ENCODE results near the gene CACNA1A. TPM values are rescaled to one million over a fixed set of nuclear protein-coding genes. Genes with fewer than 3 reads are reported as not detected.

CACNA1A gene
- polyA plus RNA-seq, 1 donor (not counting 4 experiments of a cell fraction or from before 2014, with no cell fraction given) = not detected

DNA sequence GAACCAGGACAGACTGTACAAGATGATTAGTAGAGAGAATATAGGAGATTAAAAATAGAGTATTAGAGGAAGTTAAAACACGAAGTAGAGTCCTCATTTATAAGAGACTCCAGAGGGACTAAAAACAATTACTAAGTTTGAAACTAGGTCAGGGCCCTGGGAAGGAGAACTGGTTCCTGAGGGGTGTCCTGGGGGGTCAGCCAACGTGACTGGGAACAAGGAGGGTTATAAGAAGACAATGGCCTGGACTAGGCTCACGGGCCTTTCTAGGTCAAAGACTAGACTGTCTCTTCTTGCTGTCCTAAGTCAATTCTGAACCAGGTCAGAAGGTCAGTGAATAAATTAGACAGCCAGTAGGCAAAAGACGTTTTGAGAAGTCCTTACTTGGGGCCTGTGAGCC is 190.8 kb downstream of the CACNA1A start:
- Histone ChIP-seq H2AFZ (ENCODE audit: control insufficient read depth, low read length) (no peak overlapping the region), H3K9me3 (ENCODE audit: control insufficient read depth, low read depth, low read length) (no peaks in the 10 kb centered on the region), H3K4me1 (ENCODE audit: control insufficient read depth, extremely low read depth, insufficient read depth, low read length) (no peaks in the 10 kb centered on the region), H3K27ac (ENCODE audit: control insufficient read depth, insufficient read depth, low read length) (no peak overlapping the region), H3K4me3 (ENCODE audit: control insufficient read depth in 2 of 3, extremely low read depth in 1 of 3, insufficient read depth in 2 of 3, low read depth in 1 of 3, low read length in 3 of 3) (no peak overlapping the region), H3K9me1 (ENCODE audit: control insufficient read depth, extremely low read depth, insufficient read depth, low read length) (no peaks in the 10 kb centered on the region), H3K27me3 (ENCODE audit: control insufficient read depth, extremely low read depth, insufficient read depth, low read length) (no peaks in the 10 kb centered on the region), H3K9ac (ENCODE audit: control insufficient read depth, extremely low read depth, insufficient read depth, low read length) (no peak overlapping the region), H3K4me2 (ENCODE audit: control insufficient read depth, extremely low read depth, insufficient read depth, low read depth, low read length) (no peak overlapping the region), H4K20me1 (ENCODE audit: control insufficient read depth, extremely low read depth, insufficient read depth, low read length) (no peaks in the 10 kb centered on the region), H3K79me2 (ENCODE audit: control insufficient read depth, insufficient read depth, low read length) (no peaks in the 10 kb centered on the region), H3K36me3 (ENCODE audit: control insufficient read depth in 2 of 2, extremely low read depth in 1 of 2, insufficient read depth in 2 of 2, low read length in 2 of 2) (no peaks in the 10 kb centered on the region)
- DNase-seq (ENCODE audit: low read depth, low spot score) = no peak
- no peak for TF ChIP-seq EZH2 (IDR thresholded peaks at IDR 0.05; ENCODE audit: low read length)
- TF ChIP-seq, protein P1, sequence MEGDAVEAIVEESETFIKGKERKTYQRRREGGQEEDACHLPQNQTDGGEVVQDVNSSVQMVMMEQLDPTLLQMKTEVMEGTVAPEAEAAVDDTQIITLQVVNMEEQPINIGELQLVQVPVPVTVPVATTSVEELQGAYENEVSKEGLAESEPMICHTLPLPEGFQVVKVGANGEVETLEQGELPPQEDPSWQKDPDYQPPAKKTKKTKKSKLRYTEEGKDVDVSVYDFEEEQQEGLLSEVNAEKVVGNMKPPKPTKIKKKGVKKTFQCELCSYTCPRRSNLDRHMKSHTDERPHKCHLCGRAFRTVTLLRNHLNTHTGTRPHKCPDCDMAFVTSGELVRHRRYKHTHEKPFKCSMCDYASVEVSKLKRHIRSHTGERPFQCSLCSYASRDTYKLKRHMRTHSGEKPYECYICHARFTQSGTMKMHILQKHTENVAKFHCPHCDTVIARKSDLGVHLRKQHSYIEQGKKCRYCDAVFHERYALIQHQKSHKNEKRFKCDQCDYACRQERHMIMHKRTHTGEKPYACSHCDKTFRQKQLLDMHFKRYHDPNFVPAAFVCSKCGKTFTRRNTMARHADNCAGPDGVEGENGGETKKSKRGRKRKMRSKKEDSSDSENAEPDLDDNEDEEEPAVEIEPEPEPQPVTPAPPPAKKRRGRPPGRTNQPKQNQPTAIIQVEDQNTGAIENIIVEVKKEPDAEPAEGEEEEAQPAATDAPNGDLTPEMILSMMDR (optimal IDR thresholded peaks at IDR 0.05 in 1 of 3, IDR thresholded peaks at IDR 0.05 in 1 of 3, conservative IDR thresholded peaks at IDR 0.05 in 1 of 3; ENCODE audit: extremely low read depth in 1 of 3, insufficient read depth in 2 of 3, low read length in 3 of 3) = no peak
- no peak for FAIRE-seq
- dilution Hi-C loops (cut with MboI; ENCODE audit: extremely low pct_ligation_motif_present, low sequenced_read_pairs) = no loop called here

DNA sequence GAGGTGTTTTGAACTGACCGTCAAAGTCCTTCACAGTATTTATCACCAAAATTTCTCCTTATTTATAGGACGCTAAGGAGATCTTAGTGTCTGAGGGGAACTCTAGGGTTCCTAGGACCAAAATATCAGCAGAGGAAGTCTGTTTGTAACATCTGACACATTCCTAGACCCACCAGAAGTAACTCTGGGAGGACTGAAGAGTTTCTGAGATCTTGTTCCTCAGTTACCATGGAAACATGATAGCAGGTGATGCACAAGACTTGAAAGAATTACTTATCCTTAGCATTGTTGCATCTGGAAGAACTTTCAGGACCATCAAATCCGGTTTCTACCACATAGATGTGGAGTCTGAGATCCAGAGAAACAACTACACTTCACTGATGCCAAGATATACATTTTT is 191.5 kb downstream of the CACNA1A start:
- no peak overlapping the region for H3K9ac ChIP-seq (ENCODE audit: control insufficient read depth, extremely low read depth, insufficient read depth, low read length)
- no peaks in the 10 kb centered on the region for H4K20me1 ChIP-seq (ENCODE audit: control insufficient read depth, extremely low read depth, insufficient read depth, low read length)
- no peaks in the 10 kb centered on the region for H3K79me2 ChIP-seq (ENCODE audit: control insufficient read depth, insufficient read depth, low read length)
- H2AFZ ChIP-seq (ENCODE audit: control insufficient read depth, low read length) = no peak overlapping the region
- H3K36me3 ChIP-seq (ENCODE audit: control insufficient read depth in 2 of 2, extremely low read depth in 1 of 2, insufficient read depth in 2 of 2, low read length in 2 of 2) = no peaks in the 10 kb centered on the region
- H3K4me3 ChIP-seq (ENCODE audit: control insufficient read depth in 2 of 3, extremely low read depth in 1 of 3, insufficient read depth in 2 of 3, low read depth in 1 of 3, low read length in 3 of 3) = no peak overlapping the region
- no peaks in the 10 kb centered on the region for H3K9me1 ChIP-seq (ENCODE audit: control insufficient read depth, extremely low read depth, insufficient read depth, low read length)
- no peak for TF ChIP-seq EZH2 (IDR thresholded peaks at IDR 0.05; ENCODE audit: low read length)
- TF ChIP-seq, protein P1 (optimal IDR thresholded peaks at IDR 0.05 in 1 of 3, IDR thresholded peaks at IDR 0.05 in 1 of 3, conservative IDR thresholded peaks at IDR 0.05 in 1 of 3; ENCODE audit: extremely low read depth in 1 of 3, insufficient read depth in 2 of 3, low read length in 3 of 3) = no peak
- FAIRE-seq (no peak), DNase-seq (ENCODE audit: low read depth, low spot score) (no peak)
- no peaks in the 10 kb centered on the region for H3K27me3 ChIP-seq (ENCODE audit: control insufficient read depth, extremely low read depth, insufficient read depth, low read length)
- no peaks in the 10 kb centered on the region for H3K4me1 ChIP-seq (ENCODE audit: control insufficient read depth, extremely low read depth, insufficient read depth, low read length)
- H3K27ac ChIP-seq (ENCODE audit: control insufficient read depth, insufficient read depth, low read length) = no peak overlapping the region
- no peaks in the 10 kb centered on the region for H3K9me3 ChIP-seq (ENCODE audit: control insufficient read depth, low read depth, low read length)
- dilution Hi-C loops (cut with MboI; ENCODE audit: extremely low pct_ligation_motif_present, low sequenced_read_pairs) = no loop called here
- H3K4me2 ChIP-seq (ENCODE audit: control insufficient read depth, extremely low read depth, insufficient read depth, low read depth, low read length) = no peak overlapping the region

Measured in keratinocyte (primary cell).